Stimulated activated CD8-positive, alpha-beta memory T cell treated with anti-CD3 and anti-CD28 coated beads, Interleukin-4, amount 100 ng/mL, for 4 hours (primary cell): ENCODE results near the gene TRAPPC5.

Experiments
- DNase-seq, 2 donors: peaks; one replicate each; pipeline ENCODE4 v3.0.0-alpha.2; 2020; ENCODE audit warnings: low read depth in 2 of 2, low spot score in 1 of 2

Gene TRAPPC5

DNA sequence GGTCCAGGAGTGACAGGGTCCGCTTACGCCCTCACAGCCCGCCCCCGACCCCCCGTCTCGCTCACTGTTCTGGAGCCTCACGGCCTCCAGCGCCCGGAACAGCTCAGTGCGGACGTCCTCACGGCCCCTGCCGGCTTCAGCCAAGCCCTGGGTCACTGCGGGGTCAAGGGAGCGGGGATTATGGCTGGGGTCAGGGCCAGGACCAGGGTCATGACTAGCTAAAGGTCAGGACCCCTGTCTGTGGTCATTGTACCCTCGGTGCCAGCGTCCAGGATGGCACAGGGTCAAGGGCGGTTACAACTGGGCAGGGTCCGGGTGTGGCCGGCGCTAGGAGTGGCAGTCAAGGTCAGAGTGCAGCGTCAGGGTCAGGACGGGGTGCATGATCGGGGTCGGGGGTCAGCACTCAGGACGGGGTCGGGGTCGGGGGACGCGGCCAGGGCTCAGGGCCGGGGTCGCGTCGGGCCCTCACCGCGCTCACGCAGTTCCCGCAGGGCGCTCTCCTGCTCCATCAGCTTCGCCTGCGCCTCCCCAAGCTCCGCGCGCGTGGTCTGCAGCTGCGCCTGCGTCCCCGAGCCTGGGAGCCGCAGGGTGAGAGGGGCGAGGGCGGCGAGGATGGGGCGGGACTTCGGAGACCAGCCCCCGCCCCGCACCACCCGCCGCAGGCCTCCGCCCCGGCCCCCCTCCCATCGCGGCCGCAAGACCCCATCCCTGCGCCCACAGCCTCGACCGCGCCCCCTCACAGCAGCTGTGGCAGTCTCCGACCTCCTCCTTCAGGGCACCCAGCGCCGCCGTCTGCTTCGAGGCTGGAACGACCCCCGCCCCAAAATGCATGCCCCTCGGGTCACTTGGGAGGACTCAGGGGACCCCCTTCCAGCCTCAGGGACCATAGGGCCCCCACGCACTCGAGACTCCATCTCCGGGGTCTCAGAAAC lies 49.9 kb downstream of the TRAPPC5 start:
- no peak for DNase-seq

DNA sequence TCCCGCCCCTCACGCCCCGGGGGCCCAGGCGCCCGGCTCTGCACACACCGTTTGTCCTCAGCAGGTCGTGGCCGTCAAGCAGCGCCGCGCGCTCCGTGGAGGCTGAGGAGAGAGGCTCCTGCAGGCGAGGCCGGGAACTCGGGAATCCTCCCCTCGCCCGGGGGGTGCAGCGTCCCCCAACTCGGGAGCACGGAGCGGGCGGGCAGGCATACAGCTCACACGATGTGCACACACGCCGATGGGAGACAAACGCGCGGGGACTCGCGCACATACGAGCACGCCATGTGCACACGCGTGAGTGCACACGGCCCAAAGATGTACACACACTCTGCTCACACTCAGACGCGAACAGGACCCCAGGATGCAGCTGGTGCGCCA lies 50.6 kb downstream of the TRAPPC5 start:
- no peak for DNase-seq

DNA sequence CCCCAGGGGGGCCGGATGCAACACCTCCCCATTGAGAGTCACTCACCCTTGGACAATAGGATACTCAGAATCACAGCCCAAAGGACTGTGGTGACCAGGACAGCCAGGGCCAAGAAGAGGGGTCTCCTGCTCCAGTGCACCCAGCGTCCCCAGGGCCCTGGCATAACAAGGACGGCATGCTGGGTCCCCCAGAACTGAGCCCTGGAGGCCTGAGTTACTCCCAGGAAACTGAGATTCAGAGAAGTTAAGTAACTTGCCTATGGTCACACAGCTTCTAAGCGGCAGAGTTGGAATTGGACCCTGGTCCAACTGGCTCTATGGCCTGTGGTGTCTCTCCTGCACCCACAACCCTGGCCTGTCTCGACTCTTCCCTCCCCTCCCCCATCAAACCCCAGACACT lies 51.0 kb downstream of the TRAPPC5 start:
- DNase-seq: no peak

DNA sequence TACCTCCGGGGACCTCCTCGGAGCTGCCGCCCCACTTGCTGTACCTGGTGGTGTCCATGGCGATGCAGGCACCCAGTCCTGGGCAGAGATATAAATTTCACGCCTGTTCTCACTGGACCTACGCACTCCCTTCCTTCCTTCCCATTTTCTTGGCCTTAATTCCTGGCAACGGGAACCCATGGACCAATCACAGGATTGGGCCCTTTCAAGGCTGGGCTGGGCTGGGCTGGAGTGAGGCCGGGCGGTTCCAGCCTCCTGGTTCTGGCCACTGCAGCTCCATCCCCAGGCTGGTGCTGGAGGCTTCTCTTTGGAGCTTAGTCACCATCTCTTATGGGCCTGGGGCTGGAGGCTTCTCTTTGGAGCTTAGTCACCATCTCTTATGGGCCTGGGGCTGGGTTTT lies 51.4 kb downstream of the TRAPPC5 start, which contains the start of gene CLEC4G:
CLEC4G (minus strand) TSS at position 66 of the 400 bp plus-strand sequence; CDS start at position 58, 8 bp downstream.
- DNase-seq: no peak

DNA sequence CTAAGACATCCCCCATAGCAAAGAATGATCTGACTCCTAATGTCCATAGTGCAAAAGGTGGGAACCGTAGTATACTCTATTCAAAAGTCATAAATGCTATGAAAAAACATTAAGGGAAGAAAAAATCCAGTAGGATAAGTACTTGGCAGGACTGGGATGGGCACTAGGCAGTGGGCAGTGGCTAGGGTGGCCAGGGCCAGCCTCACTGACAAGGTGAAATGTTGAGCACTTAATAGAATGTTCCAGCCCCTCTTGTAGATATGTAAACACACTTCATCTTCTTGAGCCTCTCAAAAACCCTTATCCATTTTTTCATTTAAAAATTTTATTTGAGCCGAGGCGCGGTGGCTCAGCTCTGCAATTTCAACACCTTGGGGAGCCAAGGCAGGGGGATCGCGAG lies 52.7 kb downstream of the TRAPPC5 start:
- no peak for DNase-seq

DNA sequence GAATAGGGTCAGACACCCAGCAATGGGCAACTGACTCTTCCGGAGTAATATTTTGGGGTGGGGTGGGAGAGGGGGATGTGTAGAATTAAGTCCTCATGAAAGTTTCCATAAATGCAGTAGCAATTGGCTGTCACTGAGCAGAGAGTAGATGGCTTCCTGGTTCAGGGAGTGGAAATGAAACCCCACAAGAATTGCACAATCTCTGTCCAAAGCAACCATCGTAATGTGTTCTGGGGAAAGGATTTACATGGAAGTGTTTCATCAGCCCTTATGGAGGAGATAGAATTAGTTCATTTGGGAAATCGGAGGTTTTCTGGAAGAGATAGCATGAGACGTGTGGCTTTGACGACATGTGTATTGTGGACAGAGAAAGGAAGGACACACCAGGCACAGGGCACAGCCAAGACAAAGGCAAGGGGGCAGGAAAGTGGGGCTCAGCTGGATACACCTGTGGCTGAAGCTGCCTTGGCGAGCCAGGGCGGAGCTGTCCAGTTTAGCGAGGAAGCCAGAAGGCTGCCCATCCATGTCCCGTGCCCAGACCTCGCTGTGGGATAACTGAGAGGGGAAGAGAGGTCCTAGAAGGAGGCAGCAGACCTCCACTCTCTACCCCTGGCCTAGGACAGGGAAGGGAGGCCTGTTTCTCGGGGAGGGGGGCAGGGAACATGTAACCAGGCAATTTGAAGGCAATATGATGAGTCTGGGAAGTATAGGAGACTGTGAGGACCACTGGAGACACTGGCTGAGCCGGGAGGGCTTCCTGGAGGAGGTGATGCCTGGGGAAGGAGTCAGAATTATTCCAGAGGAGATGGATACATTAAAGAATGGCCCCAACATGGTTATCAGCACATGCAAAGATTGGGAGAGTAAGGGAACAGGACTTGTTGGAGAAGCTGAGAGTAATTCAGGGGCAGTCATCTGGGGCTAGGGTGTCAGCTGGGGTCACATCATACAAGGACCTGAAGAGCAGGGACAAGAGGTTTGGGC lies 53.9 kb downstream of the TRAPPC5 start:
- no peak for DNase-seq

DNA sequence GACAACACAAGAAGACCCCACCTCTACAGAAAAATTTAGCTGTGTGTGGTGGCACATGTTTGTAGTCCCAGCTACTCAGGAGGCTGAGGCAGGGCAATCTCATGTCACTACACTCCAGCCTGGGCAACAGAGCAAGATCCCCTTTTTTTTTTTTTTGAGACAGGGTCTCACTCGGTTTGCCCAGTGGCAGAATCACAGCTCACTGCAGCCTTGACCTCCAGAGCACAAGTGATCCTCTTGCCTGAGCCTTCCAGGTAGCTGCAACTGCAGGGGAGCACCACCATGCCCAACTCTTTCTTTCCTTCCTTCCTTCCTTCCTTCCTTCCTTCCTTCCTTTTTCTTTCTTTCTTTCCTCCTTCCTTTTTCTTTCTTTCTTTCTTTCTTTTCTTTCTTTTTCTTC lies 55.5 kb downstream of the TRAPPC5 start:
- DNase-seq: no peak

DNA sequence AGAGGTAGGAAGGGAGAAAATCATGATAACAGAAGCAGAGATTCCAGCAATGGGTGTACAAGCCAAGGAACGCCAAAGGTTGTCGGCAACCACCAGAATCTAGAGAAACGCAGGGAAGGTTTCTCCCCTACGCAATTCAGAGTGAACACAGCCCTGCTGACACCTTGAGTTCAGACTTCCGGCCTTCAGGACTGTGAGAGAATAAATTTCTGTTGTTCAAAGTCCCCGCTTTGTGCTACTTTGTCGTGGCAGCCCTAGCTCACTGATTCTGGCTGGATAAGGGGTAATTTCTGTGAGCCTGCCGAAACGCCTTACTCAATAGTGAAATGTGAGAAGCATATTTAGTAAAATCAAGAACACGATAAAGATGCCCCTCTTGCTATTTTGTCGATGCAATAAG lies 56.6 kb downstream of the TRAPPC5 start:
- DNase-seq: no peak
